T47D (cell line): ENCODE data around the gene GHR.
A peak's percentile ranks its signal among the peaks of the same experiment; 100 is the strongest.

Source experiments
- DNase-seq, 2 experiments: peaks; one replicate each; pipeline versions ENCODE4 v3.0.0 to v3.0.0-alpha.2; 2011 to 2012; ENCODE audit warnings: low read depth in 1 of 2, low spot score in 1 of 2
- JUND ChIP-seq: IDR thresholded peaks from 2 replicates; pipeline ENCODE4 v1.6.1; 2012; ENCODE audit warnings: low read depth
- in situ Hi-C: cut with HindIII; loops from 2 replicates; pipeline ENCODE4 v1.10.0; 2016; ENCODE audit warnings: low sequenced_read_pairs, low pct_unique_long_range_greater_than_20kb

Gene GHR

DNA sequence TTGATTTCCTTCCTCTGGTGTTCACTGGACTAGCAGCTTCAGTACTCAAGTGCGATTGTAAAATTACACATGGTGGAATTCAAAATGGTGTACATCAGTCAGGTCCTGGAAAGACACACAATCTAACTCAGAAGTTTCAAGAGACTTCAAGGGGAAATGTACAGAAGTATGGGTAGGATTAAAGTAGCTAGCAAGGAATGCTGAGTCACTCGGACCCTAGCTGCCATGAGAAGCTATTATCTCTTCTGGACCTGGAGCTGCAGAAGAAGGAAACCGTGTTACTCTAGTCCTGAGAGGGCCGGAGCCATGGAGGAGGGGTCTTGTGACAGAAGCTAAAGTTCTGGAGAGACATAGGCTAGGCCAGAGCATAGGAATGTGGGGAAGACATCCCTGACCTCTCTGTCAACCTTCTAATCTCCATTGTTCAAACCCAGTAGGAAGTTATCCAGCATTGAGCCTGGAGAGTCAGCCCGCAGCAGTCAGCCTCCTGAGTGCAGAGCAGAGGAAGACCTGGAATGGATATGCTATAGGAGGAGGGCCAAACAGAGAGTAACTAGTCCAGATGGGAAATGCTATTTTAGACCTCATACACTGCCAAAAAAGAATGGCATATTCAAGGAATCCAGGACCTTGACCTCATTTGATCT, 84.3 kb downstream of the GHR start:
- no peak for DNase-seq
- in situ Hi-C loops: no loop called here
- TF ChIP-seq JUND: no peak

GRCh38 chr5:42513246-42513645, 90.0 kb downstream of the GHR start:
- in situ Hi-C loops: no loop called here
- DNase-seq: no peak
- TF ChIP-seq JUND: no peak

DNA sequence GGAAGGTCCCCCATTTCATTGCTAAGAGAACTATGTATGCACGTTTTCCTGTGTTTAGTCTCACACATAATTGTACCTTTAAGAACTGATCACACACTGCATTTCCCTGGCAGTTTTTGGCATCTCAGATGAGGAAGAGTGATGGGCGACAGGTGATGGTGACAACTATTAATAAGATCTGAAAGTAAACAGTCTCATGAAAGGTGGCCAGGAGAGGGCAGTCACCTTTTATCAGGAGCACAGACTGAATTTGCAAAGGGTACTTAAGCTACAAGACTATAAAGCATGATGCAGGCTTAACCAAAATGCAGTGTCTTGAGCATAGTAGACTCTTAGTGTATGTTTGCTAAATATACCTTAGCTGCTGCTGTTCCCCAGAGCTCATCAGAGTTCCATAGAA, 91.5 kb downstream of the GHR start:
- no peak for TF ChIP-seq JUND
- DNase-seq: peak in 1 of 2 experiments; percentile 33
- in situ Hi-C loops: no loop called here

DNA sequence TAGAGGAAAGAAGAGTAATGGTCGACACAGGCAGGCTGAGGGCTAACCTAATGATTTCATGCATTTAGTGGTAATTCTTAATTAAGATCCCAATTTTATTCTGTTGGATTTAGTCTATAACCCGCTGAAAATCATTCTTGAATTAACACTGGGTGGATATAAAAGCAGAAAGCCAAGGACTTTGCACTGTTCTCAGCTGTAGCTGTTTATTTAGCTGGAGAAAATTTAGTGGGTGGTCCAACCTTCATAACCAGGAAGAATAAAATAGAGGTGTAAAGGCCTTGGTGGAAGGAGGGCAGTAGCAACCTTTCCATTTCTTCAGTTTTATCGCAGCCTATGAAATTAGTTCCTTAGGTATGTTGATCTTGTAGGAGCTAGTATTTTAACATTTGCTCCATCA, 92.3 kb downstream of the GHR start:
- no peak for DNase-seq
- no peak for TF ChIP-seq JUND
- in situ Hi-C loops: no loop called here

DNA sequence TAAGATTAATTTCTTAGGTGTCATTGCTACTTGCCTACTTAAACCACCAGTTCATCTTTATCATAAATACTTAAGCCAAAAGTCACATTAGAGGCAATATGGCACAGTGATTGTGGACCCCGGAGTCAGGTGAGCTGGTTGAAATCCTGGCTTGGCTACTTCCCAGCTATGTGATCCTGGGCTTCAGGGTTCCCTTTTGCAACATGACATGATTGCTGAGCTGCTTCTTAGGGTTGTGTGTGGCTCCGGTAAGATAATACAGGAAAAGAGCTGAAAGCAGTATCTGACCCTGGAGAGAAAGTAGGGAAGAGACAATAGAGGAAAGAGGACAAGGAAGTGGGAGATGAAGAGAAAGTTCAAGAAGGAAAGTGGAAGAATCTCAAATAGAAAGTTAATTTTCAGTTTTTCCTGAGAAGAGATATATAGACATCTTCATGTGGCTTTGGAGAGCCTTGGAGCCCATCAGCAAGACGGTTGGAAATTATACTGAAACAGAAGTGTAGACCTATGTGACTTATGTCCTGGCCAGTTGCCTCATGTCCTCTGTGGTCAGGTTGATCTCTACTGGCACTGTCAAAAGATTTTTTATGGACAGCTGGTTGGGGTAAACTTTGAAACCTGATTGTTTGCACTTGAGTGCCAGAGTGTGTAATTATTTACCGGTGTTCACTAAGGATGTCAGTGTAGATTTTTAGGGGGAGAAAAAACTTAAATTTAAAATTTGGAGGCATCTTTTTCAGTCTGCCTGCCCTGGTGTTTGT, 93.2 kb downstream of the GHR start:
- no peak for TF ChIP-seq JUND
- in situ Hi-C loops: no loop called here
- peak in 1 of 2 experiments; percentile 34 for DNase-seq

GRCh38 chr5:42517164-42517563, 93.9 kb downstream of the GHR start:
- no peak for TF ChIP-seq JUND
- DNase-seq: no peak
- in situ Hi-C loops: no loop called here

DNA sequence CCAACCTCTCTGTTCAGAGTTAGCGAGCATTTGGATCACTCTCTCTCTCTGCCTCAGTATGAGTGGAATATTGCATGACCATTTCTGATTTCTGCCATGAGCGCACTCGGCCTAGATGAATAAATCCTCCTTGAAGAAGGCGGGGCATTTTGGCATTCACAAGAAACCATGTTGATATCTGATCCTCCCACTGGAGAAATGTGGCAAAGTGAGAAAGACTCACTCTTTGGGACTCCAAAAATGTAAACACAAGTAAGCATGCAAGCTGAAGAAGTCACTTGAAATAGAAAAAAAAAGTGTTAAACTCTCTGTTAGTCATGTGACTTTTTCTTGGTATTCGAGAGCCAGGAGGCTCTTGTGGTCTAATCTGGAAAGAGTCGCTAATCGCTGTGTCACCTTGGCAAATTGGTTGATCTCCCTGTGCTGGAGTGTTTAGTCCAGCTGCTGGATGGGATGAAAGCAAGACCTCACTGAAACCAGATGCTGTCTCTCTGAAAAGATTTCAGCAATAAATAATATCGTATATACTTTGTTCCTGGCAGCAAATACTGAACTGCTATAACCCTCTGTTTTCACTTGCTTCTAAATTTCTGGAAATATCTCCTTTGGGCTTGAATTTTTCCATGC, 95.5 kb downstream of the GHR start:
- TF ChIP-seq JUND: no peak
- in situ Hi-C loops: no loop called here
- no peak for DNase-seq

- DNase-seq: no peak
- no peak for TF ChIP-seq JUND
- in situ Hi-C loops: no loop called here
Observed at GRCh38 chr5:42520203-42520602, 97.0 kb downstream of the GHR start.

- in situ Hi-C loops: no loop called here
- no peak for TF ChIP-seq JUND
- no peak for DNase-seq
Observed at GRCh38 chr5:42520957-42521356, 97.7 kb downstream of the GHR start.

DNA sequence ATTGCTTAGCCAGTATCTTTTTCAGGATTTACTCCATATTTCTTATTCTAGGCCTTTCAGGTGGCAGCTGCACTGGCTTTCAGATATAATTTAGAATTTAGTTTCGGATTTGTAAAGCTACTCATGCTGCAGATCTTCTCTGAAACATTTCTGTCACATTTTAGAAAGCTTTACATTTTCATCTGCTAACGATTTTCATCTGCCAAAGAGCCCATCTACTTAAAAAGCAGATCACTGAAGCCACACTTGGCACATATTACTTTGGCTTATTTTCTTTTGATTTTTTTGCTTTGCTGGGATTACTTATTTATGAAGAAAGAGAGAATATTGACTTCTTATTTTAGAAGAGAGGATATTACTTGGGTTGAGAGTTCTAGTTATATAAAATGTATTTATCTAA, 98.2 kb downstream of the GHR start:
- in situ Hi-C loops: no loop called here
- no peak for TF ChIP-seq JUND

GRCh38 chr5:42522783-42523182, 99.5 kb downstream of the GHR start:
- in situ Hi-C loops: no loop called here
- no peak for DNase-seq
- TF ChIP-seq JUND: no peak

More for the DNA sequence above, 98.2 kb downstream of the GHR start:
- DNase-seq: no peak

DNA sequence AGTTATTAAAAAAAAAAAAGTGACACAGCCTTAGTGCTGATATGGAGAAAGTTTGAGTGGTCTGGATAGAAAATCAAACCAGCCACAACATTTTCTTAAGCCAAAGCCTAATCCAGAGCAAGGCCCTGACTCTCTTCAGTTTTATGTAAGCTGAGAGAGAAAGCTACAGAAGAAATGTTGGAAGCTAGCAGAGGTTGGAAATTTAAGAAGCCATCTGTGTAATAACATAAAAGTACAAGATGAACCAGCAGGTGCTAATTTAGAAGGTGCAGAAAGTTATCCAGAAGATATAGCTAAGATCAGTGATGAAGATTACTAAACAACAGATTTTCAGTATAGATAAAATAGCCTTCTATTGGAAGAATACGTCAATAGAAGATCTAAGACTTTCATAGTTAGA, 102.9 kb downstream of the GHR start:
- TF ChIP-seq JUND: no peak
- no peak for DNase-seq
- in situ Hi-C loops: no loop called here

GRCh38 chr5:42531611-42532010, 108.4 kb downstream of the GHR start:
- in situ Hi-C loops: no loop called here
- no peak for DNase-seq
- TF ChIP-seq JUND: no peak
